GM19239 (cell line): ENCODE measurements around the gene FGD5.

ENCODE experiments used
- DNase-seq: peaks from one replicate; pipeline ENCODE4 v3.0.0; 2011; ENCODE audit warnings: low spot score; ENCODE audit not compliant: insufficient read length
- FAIRE-seq: peaks from 2 replicates; lab custom pipeline; 2011; peaks lifted over from hg19 to GRCh38; lab: Jason Lieb, UNC

The FGD5 gene

DNA sequence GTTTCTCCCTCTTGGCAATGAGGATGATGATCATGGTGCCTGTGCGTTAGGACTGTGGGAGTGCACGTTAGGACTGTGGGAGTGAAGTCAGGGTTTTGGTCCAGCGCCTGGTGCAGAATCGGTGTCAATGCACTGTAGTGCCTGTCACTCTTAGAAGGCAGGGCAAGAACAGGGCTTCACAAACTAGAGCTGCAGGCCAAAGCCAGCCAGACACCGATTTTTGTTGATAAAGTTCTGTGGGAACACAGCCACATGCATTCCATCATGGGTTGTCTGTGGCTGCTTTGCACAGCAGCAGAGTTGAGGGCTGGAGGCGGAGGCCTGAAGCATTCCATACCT, 96.0 kb downstream of the FGD5 start:
- DNase-seq (no peak), FAIRE-seq (no peak)

GRCh38 chr3:14915636-14916222, 97.0 kb downstream of the FGD5 start:
- DNase-seq (no peak), FAIRE-seq (no peak)

DNA sequence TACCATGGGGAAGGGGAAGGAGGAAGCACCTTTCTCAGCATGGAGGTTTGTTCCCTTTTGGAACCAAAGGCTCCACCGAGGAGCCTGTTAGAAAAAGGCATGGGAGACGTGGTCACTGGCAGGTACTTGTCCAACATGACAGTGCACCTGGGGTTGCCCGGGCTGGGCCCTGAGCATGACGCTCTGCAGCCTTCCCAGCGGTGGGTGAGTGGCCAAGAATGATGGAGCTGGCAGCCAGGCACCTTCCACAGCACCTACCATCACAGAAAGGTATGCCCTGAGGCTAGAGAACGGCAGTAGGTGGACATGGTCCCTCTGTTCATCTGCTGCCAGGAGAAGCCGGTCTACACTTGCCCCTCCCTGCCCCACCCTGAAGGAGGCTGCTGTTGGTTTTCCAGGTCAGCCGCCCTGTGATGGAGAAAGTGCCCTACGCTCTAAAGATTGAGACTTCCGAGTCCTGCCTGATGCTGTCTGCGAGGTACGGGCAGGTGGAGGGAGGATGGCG, 99.6 kb downstream of the FGD5 start:
- DNase-seq = no peak
- no peak for FAIRE-seq

DNA sequence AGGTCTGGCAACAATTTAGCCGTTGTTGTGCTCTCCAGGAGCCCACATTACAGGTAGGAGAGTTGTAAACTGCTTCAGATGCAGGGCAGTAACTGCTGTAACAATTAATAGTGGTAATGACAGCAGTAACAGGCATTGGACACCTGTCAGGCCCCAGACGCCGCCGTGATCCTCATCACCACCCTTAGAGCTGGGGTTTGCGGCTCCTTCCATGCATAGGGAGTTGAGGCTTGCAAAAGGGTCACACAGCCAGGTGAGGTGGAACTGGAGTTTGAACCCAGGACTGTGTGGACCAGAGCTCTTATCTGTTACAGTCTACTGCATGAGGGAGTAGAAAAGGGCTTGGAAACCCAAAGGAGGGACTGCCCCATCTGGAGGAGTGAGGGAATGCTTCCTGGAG, 101.8 kb downstream of the FGD5 start:
- no peak for FAIRE-seq
- no peak for DNase-seq

- FAIRE-seq = peak; percentile 85
These were observed 102.4 kb downstream of the FGD5 start for GRCh38 chr3:14921034-14921616.

GRCh38 chr3:14921811-14922705, 103.3 kb downstream of the FGD5 start:
- DNase-seq (no peak), FAIRE-seq (no peak)

More at GRCh38 chr3:14921034-14921616, 102.4 kb downstream of the FGD5 start:
- DNase-seq = peak; percentile 80

- DNase-seq (no peak), FAIRE-seq (no peak)
These were observed 104.1 kb downstream of the FGD5 start for GRCh38 chr3:14922863-14923262.

DNA sequence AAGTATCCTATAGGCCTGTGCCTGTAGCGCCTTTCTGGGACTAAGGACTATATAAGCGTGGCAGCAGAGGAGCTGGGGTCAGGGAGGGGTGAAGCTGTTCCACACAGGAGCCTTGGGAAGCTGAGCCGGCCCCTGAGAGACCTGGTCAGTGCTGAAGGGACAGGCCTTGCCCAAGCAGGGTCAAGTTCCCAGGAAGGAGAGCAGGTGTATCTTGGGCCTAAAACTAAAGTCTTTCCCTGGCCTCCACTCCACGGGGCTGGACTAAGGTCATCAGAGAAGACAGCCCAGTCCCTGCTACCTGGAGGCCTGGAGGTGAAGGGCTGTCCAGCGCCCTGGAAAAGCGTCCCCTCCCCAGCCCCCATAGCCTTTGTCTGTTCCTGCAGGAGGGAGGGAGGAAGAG, 104.7 kb downstream of the FGD5 start:
- FAIRE-seq (no peak), DNase-seq (no peak)

- FAIRE-seq (peak; percentile 93), DNase-seq (peak; percentile 48)
These were observed 107.2 kb downstream of the FGD5 start for GRCh38 chr3:14925729-14926591.

DNA sequence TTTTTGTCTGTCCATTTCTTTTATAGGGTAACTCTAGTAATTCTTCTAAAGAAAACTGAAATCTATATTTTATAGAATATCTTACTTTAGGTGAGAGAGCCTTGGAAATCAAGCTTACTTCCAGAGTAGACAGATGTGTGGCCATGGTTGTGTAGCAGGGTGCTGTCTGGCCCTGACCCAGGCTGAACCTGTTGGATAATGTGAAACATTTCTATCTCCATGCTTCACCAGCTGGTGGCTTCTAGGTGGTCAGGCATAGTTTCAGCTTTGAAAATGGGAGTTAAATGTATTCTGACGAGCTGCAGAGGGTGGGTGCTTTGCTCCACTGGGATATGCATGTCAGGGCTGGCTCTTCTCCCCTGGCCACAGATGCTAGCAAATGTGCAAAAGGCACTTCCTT, 107.8 kb downstream of the FGD5 start:
- FAIRE-seq (no peak), DNase-seq (no peak)

DNA sequence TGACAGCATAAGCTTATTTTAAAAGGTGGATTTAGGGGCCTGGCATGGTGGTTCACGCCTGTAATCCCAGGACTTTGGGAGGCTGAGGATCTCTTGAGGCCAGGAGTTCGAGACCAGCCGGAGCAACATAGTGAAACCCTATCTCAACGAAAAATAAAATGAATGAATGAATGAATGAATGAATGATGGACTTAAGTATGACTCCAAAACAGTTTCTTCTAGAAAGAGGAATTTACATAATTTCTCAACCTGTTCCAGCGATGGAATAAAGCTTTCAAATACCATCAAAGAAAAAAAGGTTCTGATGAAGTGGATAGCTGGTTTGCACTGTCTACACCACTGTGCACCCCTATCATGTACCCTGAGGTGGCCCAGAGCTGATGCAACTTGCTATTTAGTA, 108.5 kb downstream of the FGD5 start:
- no peak for FAIRE-seq
- DNase-seq = no peak

GRCh38 chr3:14929310-14930074, 110.7 kb downstream of the FGD5 start:
- FAIRE-seq = no peak
- DNase-seq = no peak

DNA sequence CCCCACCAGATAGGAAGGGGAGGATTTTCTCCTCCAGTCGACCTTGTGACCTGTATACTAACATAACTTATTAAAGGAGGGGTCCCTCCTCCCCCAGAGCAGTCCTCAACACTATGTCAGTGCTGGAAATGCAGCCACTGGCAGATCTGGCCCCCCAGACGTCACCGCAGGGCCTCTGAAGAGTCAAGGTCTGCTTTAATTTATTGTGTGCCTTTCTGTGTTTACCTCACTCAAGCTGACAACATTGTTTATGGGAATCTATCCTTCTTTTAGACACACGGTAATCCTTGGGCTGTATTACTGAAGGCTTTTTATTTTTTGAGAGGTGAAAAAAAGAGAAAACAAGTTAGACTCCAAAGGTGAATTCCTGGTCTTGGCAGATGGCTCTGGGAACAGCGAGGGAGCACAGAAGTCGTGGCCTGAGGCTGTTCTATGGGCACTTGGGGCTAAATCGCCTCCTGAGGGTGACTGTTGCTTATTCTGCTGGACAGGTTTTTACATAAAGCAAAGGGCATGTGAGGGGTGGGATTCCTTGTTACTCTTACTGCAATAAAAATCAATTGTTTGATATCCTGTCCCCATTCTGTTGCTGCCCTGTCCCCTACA, 115.2 kb downstream of the FGD5 start:
- DNase-seq (no peak), FAIRE-seq (no peak)

GRCh38 chr3:14935592-14936345, 117.0 kb downstream of the FGD5 start:
- DNase-seq = no peak
- FAIRE-seq = no peak

GRCh38 chr3:14938954-14939353, 120.2 kb downstream of the FGD5 start:
- DNase-seq = no peak
- FAIRE-seq = no peak

DNA sequence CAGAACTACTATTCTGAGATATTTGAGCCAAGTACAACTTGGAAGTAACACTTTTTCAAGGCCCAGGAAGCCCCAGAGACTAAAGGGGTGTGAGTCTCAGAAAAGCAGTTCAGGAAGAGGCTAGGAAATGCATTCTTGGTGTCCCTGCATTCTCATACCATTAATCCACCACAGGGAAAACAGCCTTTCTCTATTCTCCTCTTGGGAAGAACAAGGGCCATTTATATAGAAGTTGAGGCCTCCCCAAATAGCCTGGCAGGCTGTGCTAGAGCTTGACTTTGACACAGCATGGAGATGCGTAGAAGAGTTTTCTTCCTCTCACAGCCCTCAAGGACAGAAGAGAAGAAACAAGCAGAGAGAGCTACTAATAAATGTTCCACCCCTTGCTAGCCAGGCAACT, 123.1 kb downstream of the FGD5 start:
- FAIRE-seq (no peak), DNase-seq (no peak)

- DNase-seq (no peak), FAIRE-seq (peak; percentile 76)
These were observed 124.3 kb downstream of the FGD5 start for GRCh38 chr3:14943042-14943441.

- DNase-seq = no peak
- FAIRE-seq = no peak
These were observed 127.5 kb downstream of the FGD5 start for GRCh38 chr3:14946236-14946635.

DNA sequence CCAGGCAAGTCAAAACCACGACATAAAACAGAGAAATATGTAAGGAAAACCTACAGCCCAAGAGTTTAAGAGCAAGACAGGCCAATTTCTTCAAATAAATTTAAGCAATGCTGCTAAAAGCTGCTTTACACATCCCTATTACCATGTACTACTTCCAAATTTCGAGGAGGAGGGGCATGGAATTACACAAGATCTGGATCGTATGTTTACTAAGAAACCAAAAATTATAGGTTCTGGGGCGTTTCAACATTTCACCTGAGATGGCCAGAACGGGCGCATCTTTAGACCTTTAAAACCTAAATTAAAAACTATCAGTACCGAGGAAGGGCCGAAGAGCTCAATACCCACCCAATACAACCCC, 128.0 kb downstream of the FGD5 start:
- FAIRE-seq (no peak), DNase-seq (no peak)
